UCSD-AML1 (cell line): ENCODE measurements around the gene SRGAP2C.
"Not testable (repeated sequence)": the region's sequence is repeated elsewhere in the genome, so short reads cannot be mapped to it uniquely, and the experiment has no call there.

Source experiments
- DNase-seq: peaks from one replicate; lab custom pipeline; 2025; ENCODE audit not compliant: unreplicated experiment; lab: John Stamatoyannopoulos, UW

The SRGAP2C gene

GRCh38 chr1:121275435-121275834 is 90.7 kb downstream of the SRGAP2C start:
- DNase-seq, result not testable (repeated sequence)

GRCh38 chr1:121278202-121278601 is 93.4 kb downstream of the SRGAP2C start:
- DNase-seq, result not testable (repeated sequence)

GRCh38 chr1:121278777-121279547 is 94.2 kb downstream of the SRGAP2C start:
- DNase-seq, result not testable (repeated sequence)

- DNase-seq, result not testable (repeated sequence)
Measured at GRCh38 chr1:121279548-121279898, 94.7 kb downstream of the SRGAP2C start.

GRCh38 chr1:121280699-121281317 is 96.0 kb downstream of the SRGAP2C start:
- DNase-seq, result not testable (repeated sequence)

GRCh38 chr1:121281480-121281879 is 96.7 kb downstream of the SRGAP2C start:
- DNase-seq, result not testable (repeated sequence)

- DNase-seq, result not testable (repeated sequence)
Measured at GRCh38 chr1:121283587-121284180, 98.9 kb downstream of the SRGAP2C start.

- DNase-seq, result not testable (repeated sequence)
Measured at GRCh38 chr1:121292590-121292989, 107.8 kb downstream of the SRGAP2C start.

- not testable (repeated sequence) for DNase-seq
Measured at GRCh38 chr1:121293263-121294204, 108.8 kb downstream of the SRGAP2C start.

- not testable (repeated sequence) for DNase-seq
Measured at GRCh38 chr1:121294205-121294570, 109.4 kb downstream of the SRGAP2C start.

- not testable (repeated sequence) for DNase-seq
Measured at GRCh38 chr1:121296563-121296962, 111.8 kb downstream of the SRGAP2C start.

- DNase-seq, result not testable (repeated sequence)
Measured at GRCh38 chr1:121298529-121298928, 113.8 kb downstream of the SRGAP2C start.

GRCh38 chr1:121299514-121300149 is 114.9 kb downstream of the SRGAP2C start:
- DNase-seq, result not testable (repeated sequence)

- not testable (repeated sequence) for DNase-seq
Measured at GRCh38 chr1:121301876-121302275, 117.1 kb downstream of the SRGAP2C start.

- not testable (repeated sequence) for DNase-seq
Measured at GRCh38 chr1:121307759-121308158, 123.0 kb downstream of the SRGAP2C start.

GRCh38 chr1:121315509-121315908 is 130.7 kb downstream of the SRGAP2C start:
- DNase-seq, result not testable (repeated sequence)

GRCh38 chr1:121316081-121316480 is 131.3 kb downstream of the SRGAP2C start:
- not testable (repeated sequence) for DNase-seq

- not testable (repeated sequence) for DNase-seq
Measured at GRCh38 chr1:121317491-121318468, 133.0 kb downstream of the SRGAP2C start.

GRCh38 chr1:121318687-121319086 is 133.9 kb downstream of the SRGAP2C start:
- DNase-seq, result not testable (repeated sequence)
